Measurements from ENCODE around the gene ZNF148.

ZNF148 gene

GRCh38 chr3:125325746-125326145 lies 49.4 kb downstream of the ZNF148 start:
- no peak for DNase-seq

- no peak for DNase-seq
Measured at GRCh38 chr3:125324341-125324740, 50.8 kb downstream of the ZNF148 start.

GRCh38 chr3:125322917-125323316 lies 52.2 kb downstream of the ZNF148 start:
- DNase-seq = no peak

GRCh38 chr3:125322166-125322565 lies 53.0 kb downstream of the ZNF148 start:
- DNase-seq = no peak

- DNase-seq = no peak
Measured at GRCh38 chr3:125319765-125320164, 55.4 kb downstream of the ZNF148 start.

- no peak for DNase-seq
Measured at GRCh38 chr3:125318871-125319270, 56.3 kb downstream of the ZNF148 start.

- no peak for DNase-seq
Measured at GRCh38 chr3:125318167-125318865, 56.8 kb downstream of the ZNF148 start.

- no peak for DNase-seq
Measured at GRCh38 chr3:125317761-125318160, 57.4 kb downstream of the ZNF148 start.

- DNase-seq = peak; percentile 37
Measured at GRCh38 chr3:125316949-125317348, 58.2 kb downstream of the ZNF148 start.

GRCh38 chr3:125316246-125316645 lies 58.9 kb downstream of the ZNF148 start:
- DNase-seq = no peak

- DNase-seq = peak; percentile 57
Measured at GRCh38 chr3:125313060-125313635, 62.0 kb downstream of the ZNF148 start.

- DNase-seq = peak; percentile 67
Measured at GRCh38 chr3:125310623-125311081, 64.5 kb downstream of the ZNF148 start.

GRCh38 chr3:125309476-125309875 lies 65.6 kb downstream of the ZNF148 start:
- peak; percentile 22 for DNase-seq

- DNase-seq = no peak
Measured at GRCh38 chr3:125306620-125307019, 68.5 kb downstream of the ZNF148 start.

GRCh38 chr3:125302932-125303331 lies 72.2 kb downstream of the ZNF148 start:
- DNase-seq = no peak

- DNase-seq = no peak
Measured at GRCh38 chr3:125300416-125300815, 74.7 kb downstream of the ZNF148 start.

GRCh38 chr3:125294411-125294810 lies 80.7 kb downstream of the ZNF148 start:
- DNase-seq = no peak

GRCh38 chr3:125292015-125292414 lies 83.1 kb downstream of the ZNF148 start:
- DNase-seq = no peak

- DNase-seq = peak; percentile 6
Measured at GRCh38 chr3:125289429-125289981, 85.6 kb downstream of the ZNF148 start.

GRCh38 chr3:125287248-125287647 lies 87.9 kb downstream of the ZNF148 start:
- DNase-seq = no peak

- no peak for DNase-seq
Measured at GRCh38 chr3:125281381-125281780, 93.7 kb downstream of the ZNF148 start.

GRCh38 chr3:125280668-125281361 lies 94.3 kb downstream of the ZNF148 start:
- DNase-seq = no peak

GRCh38 chr3:125278155-125278554 lies 97.0 kb downstream of the ZNF148 start:
- DNase-seq = no peak

- no peak for DNase-seq
Measured at GRCh38 chr3:125271127-125271526, 104.0 kb downstream of the ZNF148 start.

Measured in suppressor macrophage treated with lipopolysaccharide for 4 hours (primary cell).